A673 (cell line): ENCODE measurements around the gene ZFP90.

Source experiments
- CTCF ChIP-seq: fragments of 300-800, 200-600 bp; sonication (generic); conservative IDR thresholded peaks from 2 replicates; pipeline ENCODE4 v1.5.1; 2017; ENCODE audit warnings: low read depth, mild to moderate bottlenecking, antibody characterized with exemption, low read length, moderate library complexity, mixed read lengths
- EZH2 ChIP-seq: fragments of 200-600 bp; sonication (generic); IDR thresholded peaks from 2 replicates; pipeline ENCODE4 v1.6.1; 2017; ENCODE audit warnings: borderline replicate concordance, low read depth, mild to moderate bottlenecking, mixed read lengths, antibody characterized with exemption, low read length; ENCODE audit not compliant: poor library complexity, severe bottlenecking

GRCh38 chr16:68553186-68553585 is 14.1 kb downstream of the ZFP90 start:
- TF ChIP-seq CTCF (no peak), EZH2 (no peak)
